ENCODE measurements around the gene SYT6.

SYT6 gene

DNA sequence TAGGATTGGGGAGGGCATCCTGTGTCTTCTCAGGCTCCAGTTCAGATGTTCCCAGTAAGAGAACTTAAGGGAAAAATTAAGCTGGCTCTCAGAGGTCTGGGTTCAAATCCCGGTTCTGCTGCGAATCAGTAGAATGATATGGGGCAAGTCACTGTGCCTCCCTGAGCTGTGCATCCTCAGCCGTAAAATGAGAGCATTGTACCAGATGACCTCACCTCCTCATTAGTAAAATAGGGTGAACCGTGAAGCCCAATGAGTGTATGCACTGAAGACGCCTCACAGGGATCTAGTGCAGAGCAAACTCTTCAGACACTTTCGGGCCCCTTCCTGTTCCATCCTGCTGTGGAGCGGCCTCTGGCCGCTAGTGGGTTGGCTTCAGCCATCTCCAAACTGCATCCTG lies 36.0 kb downstream of the SYT6 start:
- no peak for DNase-seq (ENCODE audit: low spot score)

DNA sequence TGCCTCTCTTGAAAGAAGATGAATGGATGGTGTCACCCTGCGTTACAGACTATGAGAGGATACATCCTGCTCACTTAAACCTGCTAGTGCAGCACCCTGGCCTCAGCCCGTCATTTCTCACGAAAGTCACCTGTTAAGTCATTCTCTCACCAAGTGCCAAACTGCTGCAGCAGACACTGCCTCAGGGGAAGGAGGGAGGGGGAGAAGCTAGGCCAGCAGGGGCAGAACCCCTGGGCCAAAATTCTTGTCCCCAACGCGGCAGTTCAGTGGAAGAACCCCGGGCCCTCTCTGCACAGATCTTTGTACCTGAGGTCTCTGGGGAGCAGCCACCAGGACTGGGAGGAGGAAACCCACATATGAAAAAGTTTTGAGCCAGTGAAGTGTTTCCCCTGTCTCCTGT lies 37.6 kb downstream of the SYT6 start:
- no peak for DNase-seq (ENCODE audit: low spot score)

DNA sequence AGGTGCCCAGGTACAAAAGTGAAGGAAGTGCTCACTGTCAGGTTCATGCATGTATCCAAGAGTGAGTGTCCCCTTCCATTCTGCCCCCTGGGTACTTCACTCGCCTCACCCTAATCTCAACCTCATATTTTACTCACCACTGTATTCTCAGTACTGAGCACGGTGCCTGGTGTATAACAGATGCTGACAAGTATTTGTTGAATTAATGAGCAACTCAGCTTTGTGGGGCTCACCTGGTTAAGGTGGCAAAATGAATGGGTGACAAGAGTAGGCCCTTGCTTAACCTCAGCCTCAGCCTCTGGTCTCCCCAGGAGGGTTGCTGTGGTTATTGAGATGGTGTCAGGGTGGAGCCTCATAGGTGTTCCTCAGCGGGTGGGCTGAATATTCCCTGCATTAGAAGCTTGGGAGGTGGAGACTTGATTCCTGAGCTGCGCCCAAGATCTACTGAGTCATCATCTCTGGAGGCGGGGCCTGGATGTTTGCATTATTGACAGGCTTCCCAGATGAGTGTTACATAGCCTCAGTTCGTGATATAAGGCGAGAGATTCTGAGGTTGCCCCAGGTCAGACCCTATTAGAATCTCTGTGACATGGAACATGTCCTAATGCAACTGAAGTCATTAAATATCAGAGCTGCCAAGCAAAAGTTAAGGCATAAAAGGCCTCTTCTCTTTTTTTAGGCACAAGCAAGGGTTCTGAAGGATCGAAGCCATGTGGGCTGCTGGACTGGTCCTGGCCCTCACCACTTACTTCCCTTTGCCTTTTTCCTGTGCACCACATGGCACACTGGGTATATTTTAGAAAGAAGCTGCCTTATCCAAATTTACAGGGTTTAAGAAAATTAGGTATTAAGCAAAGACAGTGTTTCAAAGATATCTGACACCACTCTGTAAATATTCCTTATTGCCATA lies 39.2 kb downstream of the SYT6 start:
- DNase-seq (ENCODE audit: low spot score), result peak; percentile 42

DNA sequence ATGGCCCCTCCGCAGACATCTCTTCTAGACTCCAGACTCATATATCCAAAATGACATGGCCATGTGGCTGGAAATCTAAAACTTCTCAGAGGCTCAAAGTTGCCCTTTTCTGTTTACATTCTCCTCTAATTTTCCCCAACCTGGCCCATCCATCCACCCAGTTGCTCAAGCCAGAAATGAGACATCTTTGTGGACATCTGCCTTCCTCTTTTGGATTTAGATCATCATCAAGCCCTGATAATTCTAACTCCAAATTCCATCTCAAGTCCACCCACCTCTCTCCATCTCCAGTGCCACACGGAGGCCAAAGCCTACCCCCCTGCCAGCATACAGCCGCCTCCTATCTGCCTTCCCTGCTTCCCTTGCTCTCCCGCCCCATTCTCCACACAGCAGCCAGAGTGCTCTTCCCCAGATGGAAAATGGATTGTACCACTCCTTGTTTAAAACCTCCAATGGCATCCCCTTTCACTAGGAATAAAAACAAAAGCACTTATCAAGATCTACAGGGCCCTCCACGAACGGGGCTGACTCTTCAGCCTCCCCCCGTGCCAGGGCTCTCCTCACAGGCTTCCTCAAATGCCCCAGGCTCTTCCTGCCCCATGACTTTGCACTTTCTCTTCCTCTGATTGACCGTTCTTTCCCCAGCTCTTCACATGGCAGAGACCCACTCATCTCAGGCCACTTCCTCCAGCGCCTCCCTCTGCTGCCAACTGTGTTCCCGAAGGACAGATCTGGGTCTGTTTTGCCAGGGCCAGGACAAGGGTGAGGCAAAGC lies 40.1 kb downstream of the SYT6 start:
- no peak for DNase-seq (ENCODE audit: low spot score)

DNA sequence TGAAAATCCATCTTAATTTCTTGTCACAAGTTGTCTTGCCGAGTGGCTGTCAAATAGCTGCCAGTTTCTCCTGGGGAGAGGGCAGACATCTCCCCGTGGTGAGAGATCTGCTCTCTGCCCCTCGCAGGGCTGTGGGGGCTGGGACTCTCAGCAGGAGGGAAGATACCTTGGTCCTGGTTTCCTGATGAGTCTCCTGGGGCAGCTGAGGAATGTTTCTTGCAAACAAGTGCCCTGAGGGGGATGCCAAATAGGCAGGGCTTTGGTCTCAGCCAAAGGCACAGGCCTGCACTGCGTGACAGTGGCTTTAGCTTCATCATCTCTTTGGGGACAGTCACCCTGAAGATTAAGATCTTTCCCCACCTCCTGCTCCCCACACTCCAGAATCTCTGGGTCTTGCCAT lies 40.9 kb downstream of the SYT6 start:
- no peak for DNase-seq (ENCODE audit: low spot score)

DNA sequence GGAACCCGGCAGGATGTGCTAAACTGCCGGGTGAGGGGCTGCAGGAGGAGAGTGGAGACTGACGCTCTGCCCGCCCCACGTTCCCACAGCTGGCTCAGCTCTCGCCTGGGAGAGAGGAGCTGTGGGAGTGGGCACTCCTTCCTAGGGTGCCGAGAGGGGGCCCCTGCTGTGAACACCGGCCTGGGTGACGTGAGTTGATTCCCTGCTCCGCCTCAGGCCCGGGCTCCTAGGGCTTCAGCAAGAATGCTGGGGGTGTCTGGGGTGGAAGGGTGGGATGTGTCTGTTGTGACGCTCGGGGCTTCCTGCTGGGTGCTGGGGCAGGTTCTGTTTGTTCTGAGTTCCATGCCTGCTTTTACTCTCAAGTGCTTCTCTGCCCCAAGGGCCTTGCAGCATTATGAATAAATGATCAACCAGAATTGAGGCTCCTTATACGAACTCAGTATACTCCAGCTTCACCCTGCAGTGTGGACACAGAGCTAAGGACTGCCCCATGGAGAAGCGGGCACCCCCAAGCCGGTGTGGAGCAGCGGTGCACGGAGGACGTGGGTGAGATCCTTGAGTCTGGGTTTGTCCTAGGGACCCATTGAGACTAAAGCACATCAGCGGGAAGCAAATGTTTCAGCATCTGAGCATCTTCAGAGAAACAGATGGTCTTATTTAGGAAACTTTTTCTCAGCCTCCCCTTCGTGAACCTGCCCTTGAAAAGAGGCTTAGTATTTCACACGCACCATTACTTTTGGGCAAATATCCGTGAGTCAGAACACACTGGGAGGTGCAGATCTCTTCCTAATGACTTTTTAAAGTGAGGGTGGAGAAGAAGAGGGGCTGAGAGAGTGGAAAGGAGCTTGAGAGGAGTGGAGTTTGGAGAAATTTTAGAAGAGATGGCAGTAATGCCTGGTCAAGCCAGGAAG lies 41.7 kb downstream of the SYT6 start:
- no peak for DNase-seq (ENCODE audit: low spot score)

DNA sequence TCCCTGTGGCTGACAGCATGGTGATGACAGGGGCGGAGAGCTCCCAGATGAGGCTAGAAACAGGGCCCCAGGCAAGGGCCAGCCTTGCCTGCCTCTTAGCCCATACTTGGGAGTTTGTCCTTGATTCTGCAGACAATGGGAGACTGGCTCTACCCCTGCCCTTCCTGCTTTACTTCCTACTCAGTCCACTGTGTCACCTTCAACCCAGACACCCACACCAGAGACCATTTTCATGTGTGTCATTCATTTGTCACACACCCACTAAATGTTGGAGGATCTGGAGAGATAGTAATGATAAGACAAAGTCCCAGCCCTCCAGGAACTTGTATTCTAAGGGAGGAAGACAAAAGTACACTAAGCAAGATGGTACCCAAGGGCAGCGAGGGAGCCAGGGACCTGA lies 43.7 kb downstream of the SYT6 start:
- no peak for DNase-seq (ENCODE audit: low spot score)

DNA sequence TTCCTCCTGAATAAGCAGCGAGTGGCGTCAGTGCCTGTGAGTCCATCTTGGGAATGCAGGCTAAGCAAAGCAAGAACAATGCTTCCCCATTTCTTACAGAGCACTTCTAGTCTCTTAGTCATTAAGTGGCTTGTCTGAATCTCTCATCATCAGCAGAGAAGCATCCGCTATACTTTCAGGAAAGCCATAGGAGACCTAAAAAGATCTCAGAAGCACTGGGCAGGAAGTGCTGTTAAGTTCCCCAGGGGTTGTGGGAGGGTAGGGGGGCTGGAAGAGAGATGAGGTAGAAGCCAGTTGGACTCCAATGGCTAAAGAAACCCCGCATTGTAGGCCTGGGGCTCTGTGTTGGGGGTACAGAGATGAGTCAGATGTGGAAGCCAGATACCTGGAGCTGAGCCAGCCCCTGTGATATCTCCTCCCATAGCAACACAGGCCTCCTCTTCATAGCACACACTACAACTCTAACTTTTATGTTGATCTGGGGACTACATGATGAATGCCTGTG lies 44.9 kb downstream of the SYT6 start:
- DNase-seq (ENCODE audit: low spot score), result no peak

DNA sequence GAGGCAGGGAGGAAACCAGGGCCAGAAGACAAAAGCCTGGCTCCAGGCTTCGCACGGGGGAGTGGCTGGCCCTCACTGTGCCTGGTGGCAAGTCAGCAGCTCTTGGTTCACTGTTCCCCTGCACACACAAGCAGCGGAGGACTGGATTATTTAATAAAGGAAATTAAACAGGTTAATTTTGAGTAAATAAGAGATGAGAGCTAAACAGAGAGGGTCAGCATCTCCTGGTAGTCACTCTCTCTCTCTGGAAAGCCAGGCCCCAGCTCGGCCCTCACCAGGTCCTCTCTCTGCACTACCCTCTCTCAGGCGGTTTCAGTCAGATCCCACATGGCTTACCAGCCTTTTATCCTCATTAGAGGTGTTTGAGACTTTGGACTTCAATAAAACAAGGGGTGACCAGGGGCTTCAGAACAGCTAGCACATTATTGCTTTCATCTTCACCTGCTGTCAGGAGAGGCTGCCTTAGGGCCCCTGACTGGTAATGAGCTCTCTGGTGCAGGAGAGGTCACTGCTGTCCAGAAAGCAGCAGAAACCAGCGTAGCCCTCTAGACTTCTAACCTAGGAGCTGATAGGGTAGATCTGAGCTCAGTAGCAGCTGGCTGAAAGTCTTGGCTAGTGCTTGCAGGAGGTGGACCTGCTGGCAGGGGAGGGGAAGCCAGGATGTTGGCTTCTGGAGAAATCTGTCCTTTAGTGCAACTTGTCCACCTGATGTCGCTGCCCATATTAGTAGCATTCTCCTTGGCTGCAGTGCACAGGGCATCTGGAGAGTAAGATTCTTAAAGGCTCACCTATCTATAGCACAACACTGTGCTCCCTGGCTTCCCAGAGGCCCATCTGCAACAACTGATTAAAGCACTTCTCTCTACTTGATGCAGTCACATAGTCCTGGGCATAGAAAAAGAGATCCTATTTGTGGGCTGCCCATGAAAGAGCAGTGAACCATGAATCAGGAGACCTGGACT lies 45.9 kb downstream of the SYT6 start:
- DNase-seq (ENCODE audit: low spot score), result peak; percentile 59

DNA sequence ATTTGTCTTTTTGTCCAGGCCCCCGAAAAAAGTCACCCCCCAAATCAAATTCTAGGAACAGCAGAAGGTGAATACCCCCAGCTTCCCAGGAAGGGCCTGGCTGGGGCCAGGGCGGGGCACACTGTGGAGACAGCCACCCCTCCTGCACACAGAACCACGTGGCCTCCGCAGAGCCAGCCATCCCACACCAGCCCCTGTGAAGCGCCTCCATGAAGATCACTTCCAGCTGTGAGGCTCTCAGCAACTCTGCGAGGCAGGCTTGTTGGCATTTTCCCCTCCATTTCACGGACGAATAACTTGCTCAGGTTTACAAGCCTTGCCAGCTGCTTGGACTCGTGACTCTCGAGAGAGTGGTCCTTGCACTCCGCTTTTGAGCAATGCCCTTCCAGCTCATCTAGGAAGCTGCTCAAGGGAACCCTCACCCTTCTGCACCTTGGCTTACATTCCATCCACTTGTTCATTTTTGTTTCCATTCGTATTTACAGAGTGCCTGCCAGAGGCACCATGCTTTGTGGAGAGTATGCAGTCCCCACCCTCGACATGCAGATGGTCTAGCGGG lies 48.2 kb downstream of the SYT6 start:
- no peak for DNase-seq (ENCODE audit: low spot score)

DNA sequence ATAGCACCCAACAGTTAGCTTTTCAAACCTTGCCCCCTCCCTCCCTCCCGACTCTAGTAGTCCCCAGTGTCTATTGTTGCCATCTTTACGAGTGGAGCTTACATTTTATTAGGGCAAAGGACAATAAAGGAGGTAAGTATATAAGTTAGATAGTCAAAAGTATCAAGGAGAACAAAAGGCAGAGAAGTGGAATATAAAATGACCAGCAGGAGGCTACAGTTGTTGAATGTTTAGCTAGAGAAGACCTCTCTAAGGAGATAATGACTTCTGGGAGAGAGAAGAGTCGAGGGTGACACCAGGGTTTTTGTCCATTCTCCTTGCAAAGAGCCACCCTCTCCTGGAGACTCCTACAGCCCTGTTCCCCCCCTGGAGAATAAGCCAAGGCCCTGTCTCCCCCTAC lies 48.7 kb downstream of the SYT6 start:
- DNase-seq (ENCODE audit: low spot score), result no peak

DNA sequence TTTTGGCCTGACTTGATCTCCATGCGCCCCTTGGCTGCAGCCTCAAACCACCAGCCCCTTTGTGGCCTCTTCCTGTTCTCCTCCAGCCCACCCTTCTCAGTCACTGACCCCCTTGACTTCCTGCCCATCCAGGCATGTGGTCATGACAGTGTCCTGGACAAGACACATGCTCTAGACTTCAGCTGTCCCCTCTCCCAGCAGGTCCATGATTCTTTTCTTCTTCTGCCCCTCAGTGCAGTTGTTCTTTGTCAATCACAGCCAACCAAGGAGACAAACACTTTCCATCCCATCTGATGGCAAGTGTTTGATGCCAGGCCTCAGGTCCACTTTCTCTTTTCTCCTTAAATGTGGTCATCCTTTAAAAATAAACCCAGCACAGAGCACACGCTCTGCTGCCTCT lies 49.7 kb downstream of the SYT6 start:
- DNase-seq (ENCODE audit: low spot score), result no peak

DNA sequence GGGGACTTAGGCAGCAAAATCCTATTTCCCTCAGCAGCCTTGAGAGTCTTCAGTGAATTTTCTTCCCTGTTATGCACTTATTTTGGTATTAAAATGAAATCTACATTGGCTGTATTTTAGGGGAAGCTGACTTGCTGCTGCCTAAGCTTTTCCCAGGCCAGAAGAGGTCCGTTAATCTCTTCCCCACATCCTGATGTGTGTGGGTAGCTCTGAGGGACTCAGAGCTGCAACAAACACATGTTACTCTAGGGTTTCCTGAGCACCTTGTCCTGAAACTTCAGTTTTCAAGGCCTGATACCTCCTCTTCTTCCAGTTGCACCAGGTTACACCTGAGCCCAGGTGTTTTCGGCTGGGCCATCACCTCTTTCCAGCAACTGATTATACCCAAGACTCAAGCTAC lies 51.5 kb downstream of the SYT6 start:
- no peak for DNase-seq (ENCODE audit: low spot score)

DNA sequence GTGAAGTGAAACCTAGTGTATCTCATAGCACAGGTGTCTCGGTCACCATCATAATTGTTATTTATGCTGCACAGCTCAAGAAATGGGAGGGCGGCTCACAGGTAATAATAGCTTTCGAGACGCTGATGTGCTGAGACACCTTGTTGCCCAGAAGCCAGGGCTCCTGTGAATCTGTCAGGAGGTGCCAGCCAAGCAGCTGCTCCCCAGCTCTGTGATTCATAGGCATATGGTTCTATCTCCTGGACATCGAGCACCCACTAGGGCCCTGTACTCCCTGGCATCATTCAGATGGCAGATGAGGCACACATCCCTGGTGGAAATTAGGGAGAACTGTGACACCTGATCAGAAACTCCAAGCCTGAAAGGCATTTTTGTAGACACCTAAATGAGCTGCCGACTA lies 53.5 kb downstream of the SYT6 start:
- DNase-seq (ENCODE audit: low spot score), result no peak

DNA sequence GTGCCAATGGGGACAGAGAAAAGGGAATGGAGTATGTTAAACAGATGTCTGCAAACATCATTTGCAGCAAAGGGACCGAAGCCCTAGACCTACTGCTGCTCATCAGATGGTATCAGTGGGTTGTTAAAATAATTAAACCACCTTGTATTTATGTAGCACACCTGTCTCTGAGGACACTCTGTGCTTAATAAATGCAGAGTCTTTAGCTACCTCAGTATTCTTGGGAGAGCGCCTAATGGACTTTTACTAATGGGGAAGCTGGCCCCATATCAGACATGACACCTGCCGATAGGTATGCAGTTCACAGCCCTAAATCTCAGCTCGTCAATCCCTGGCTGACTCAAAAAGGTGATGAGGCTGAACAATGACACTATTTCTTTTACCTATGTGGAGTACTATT lies 54.4 kb downstream of the SYT6 start:
- DNase-seq (ENCODE audit: low spot score), result no peak

DNA sequence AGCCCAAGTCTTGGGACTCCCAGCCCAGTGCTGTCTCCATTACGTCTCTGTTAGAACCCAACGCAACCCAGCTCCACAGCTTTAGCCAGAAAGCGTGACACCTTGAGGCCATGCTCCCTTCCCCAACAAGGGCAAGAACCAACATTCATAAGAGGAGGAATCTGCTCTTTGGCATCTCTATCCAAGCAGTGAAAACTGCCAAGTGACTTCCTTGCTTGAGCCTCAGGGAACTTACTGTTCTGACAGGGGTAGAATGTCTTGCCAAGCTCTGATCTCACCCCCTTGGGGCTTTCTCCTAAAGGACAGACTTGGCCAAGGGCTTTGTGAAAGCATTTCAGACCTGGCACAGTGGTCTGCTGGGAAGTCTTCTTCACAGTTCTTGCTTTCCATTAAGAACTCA lies 56.6 kb downstream of the SYT6 start:
- DNase-seq (ENCODE audit: low spot score), result no peak

DNA sequence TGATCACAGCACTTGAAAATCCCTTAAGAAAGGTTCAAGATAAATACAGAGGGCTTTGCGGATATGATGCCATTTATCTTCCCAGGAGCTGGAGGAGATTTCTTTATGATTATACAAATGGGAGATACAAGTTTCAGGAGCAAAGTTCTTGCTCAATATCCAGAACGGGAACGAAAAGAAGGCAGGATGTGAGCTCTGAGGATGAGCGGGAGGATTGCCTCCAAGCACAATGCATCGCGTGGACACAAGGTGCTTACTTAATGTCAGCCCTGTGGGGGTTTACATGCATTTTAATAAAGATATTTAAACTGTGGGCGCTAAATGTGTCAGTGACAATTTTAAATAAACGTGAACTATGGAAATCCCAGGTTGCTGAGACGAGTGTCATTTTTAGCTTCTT lies 59.0 kb downstream of the SYT6 start:
- DNase-seq (ENCODE audit: low spot score), result no peak

DNA sequence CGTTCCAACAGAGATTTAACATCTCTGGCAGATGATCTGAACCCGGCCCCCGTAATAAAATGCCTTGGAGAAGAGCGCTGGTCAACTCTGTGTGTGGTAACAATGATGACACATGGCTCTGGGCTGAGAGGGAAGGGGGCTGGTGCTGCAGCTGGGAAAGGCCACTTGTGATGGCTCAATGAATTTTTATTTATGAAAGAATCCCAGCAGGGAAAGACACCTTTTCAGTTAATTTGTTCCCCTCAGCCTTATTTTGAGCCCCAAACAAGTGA lies 59.4 kb downstream of the SYT6 start:
- no peak for DNase-seq (ENCODE audit: low spot score)

DNA sequence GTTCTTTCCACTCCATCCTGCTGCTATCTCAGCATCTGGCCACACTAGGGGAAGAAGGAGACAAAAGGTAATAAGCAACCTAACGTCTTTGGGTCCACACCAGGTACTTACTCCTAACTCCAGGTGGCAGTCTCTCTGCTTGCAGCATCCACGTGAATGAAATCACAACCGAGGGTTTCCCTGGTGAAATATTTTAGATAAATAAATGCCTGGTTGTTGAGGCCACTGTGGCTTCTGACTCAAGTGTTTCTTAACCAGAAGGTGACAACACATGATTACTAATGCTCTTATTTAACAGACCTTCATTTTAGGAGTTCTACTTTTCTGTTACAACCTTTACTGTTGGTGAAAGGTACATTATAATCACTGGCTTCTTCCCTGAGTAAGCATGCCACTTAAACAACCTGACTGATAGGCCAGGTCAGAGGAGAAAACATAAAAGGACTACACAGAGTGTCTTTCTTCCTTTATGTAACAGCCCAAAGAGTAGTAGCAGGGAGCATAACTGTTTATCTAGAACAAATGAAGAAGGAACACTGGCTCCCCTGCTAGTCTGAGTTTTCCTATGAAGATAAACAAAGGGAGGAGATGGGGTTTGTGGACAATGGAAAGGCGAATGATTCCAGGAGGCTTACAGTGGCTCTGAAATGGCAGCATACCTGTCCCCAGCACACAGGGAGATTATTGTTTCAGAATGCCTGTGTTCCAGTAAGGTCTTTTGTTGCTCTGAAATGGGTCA lies 59.9 kb downstream of the SYT6 start:
- DNase-seq (ENCODE audit: low spot score), result peak; percentile 39

Data from SW480 (cell line).